Measurements from ENCODE around the gene OR2A14. TPM values are rescaled to one million over a fixed set of nuclear protein-coding genes. Genes with fewer than 3 reads are reported as not detected.
"Not testable (repeated sequence)": the region's sequence is repeated elsewhere in the genome, so short reads cannot be mapped to it uniquely, and the experiment has no call there.

Gene OR2A14
- total and polyA plus RNA-seq, 5 donors = not detected

GRCh38 chr7:144113651-144114050, 9.3 kb upstream of the OR2A14 start:
- H3K27me3 ChIP-seq (ENCODE audit: control insufficient read depth, insufficient read depth) = no peaks in the 10 kb centered on the region
- H3K9me3 ChIP-seq (ENCODE audit: control insufficient read depth, low read length) = no peaks in the 10 kb centered on the region
- no peak overlapping the region for H3K27ac ChIP-seq (ENCODE audit: low read length)
- DNase-seq (no peak), ATAC-seq (no peak)
- 31% methylated on average over 1 of the region's 1 CpG for WGBS
- H3K4me1 ChIP-seq (ENCODE audit: control insufficient read depth, insufficient read depth, low read length) = no peaks in the 10 kb centered on the region
- no peak overlapping the region for H3K4me3 ChIP-seq (ENCODE audit: low read length)
- intact Hi-C loops (cut with DNase I) = no loop called here

GRCh38 chr7:144118341-144118740, 4.6 kb upstream of the OR2A14 start:
- no peak for ATAC-seq
- intact Hi-C loops (cut with DNase I) = no loop called here
- DNase-seq = no peak
- Histone ChIP-seq H3K4me1 (ENCODE audit: control insufficient read depth, insufficient read depth, low read length) (no peaks in the 10 kb centered on the region), H3K9me3 (ENCODE audit: control insufficient read depth, low read length) (no peaks in the 10 kb centered on the region), H3K27ac (ENCODE audit: low read length) (no peak overlapping the region), H3K27me3 (ENCODE audit: control insufficient read depth, insufficient read depth) (no peaks in the 10 kb centered on the region), H3K4me3 (ENCODE audit: low read length) (no peak overlapping the region)
- WGBS = 69% methylated on average over 8 of the region's 8 CpGs

GRCh38 chr7:144127714-144128334, 4.8 kb downstream of the OR2A14 start:
- H3K27me3 ChIP-seq (ENCODE audit: control insufficient read depth, insufficient read depth) = no peaks in the 10 kb centered on the region
- WGBS = 32% methylated on average over 6 of the region's 6 CpGs
- ATAC-seq (peak; percentile 88 to 89), DNase-seq (peak; percentile 85 to 95 (median 91))
- H3K4me3 ChIP-seq (ENCODE audit: low read length) = no peak overlapping the region
- no peaks in the 10 kb centered on the region for H3K9me3 ChIP-seq (ENCODE audit: control insufficient read depth, low read length)
- intact Hi-C loops (cut with DNase I) = no loop called here
- no peak overlapping the region for H3K27ac ChIP-seq (ENCODE audit: low read length)
- H3K4me1 ChIP-seq (ENCODE audit: control insufficient read depth, insufficient read depth, low read length) = no peaks in the 10 kb centered on the region

GRCh38 chr7:144129601-144130000, 6.6 kb downstream of the OR2A14 start:
- H3K27me3 ChIP-seq (ENCODE audit: control insufficient read depth, insufficient read depth); ATAC-seq; H3K9me3 ChIP-seq (ENCODE audit: control insufficient read depth, low read length); DNase-seq; H3K27ac ChIP-seq (ENCODE audit: low read length); intact Hi-C loops (cut with DNase I); H3K4me1 ChIP-seq (ENCODE audit: control insufficient read depth, insufficient read depth, low read length); H3K4me3 ChIP-seq (ENCODE audit: low read length): not testable (repeated sequence)
- WGBS = 91% methylated on average over 9 of the region's 9 CpGs

- DNase-seq (no peak), ATAC-seq (no peak)
- Histone ChIP-seq H3K4me3 (ENCODE audit: low read length) (no peak overlapping the region), H3K4me1 (ENCODE audit: control insufficient read depth, insufficient read depth, low read length) (no peaks in the 10 kb centered on the region), H3K27ac (ENCODE audit: low read length) (no peak overlapping the region), H3K9me3 (ENCODE audit: control insufficient read depth, low read length) (no peaks in the 10 kb centered on the region), H3K27me3 (ENCODE audit: control insufficient read depth, insufficient read depth) (no peaks in the 10 kb centered on the region)
- 85% methylated on average over 2 of the region's 2 CpGs for WGBS
- intact Hi-C loops (cut with DNase I) = no loop called here
These were observed 7.8 kb downstream of the OR2A14 start for GRCh38 chr7:144130730-144131129.

- H3K27ac ChIP-seq (ENCODE audit: low read length) = no peak overlapping the region
- 71% methylated on average over 3 of the region's 3 CpGs for WGBS
- H3K4me1 ChIP-seq (ENCODE audit: control insufficient read depth, insufficient read depth, low read length) = no peaks in the 10 kb centered on the region
- intact Hi-C loops (cut with DNase I) = no loop called here
- no peak for DNase-seq
- H3K9me3 ChIP-seq (ENCODE audit: control insufficient read depth, low read length) = no peaks in the 10 kb centered on the region
- no peaks in the 10 kb centered on the region for H3K27me3 ChIP-seq (ENCODE audit: control insufficient read depth, insufficient read depth)
- no peak for ATAC-seq
- no peak overlapping the region for H3K4me3 ChIP-seq (ENCODE audit: low read length)
These were observed 9.3 kb downstream of the OR2A14 start for GRCh38 chr7:144132262-144132661.

- no peaks in the 10 kb centered on the region for H3K9me3 ChIP-seq (ENCODE audit: control insufficient read depth, low read length)
- DNase-seq (no peak), ATAC-seq (no peak)
- H3K27me3 ChIP-seq (ENCODE audit: control insufficient read depth, insufficient read depth) = no peaks in the 10 kb centered on the region
- no peaks in the 10 kb centered on the region for H3K4me1 ChIP-seq (ENCODE audit: control insufficient read depth, insufficient read depth, low read length)
- H3K4me3 ChIP-seq (ENCODE audit: low read length) = no peak overlapping the region
- no peak overlapping the region for H3K27ac ChIP-seq (ENCODE audit: low read length)
- WGBS = 81% methylated on average over 6 of the region's 6 CpGs
- intact Hi-C loops (cut with DNase I) = no loop called here
These were observed 10.3 kb downstream of the OR2A14 start for GRCh38 chr7:144133307-144133706.

GRCh38 chr7:144134116-144134515, 11.1 kb downstream of the OR2A14 start:
- ATAC-seq (no peak), DNase-seq (no peak)
- H3K27ac ChIP-seq (ENCODE audit: low read length) = no peak overlapping the region
- WGBS = 76% methylated on average over 1 of the region's 1 CpG
- H3K4me3 ChIP-seq (ENCODE audit: low read length) = no peak overlapping the region
- no peaks in the 10 kb centered on the region for H3K9me3 ChIP-seq (ENCODE audit: control insufficient read depth, low read length)
- no peaks in the 10 kb centered on the region for H3K4me1 ChIP-seq (ENCODE audit: control insufficient read depth, insufficient read depth, low read length)
- intact Hi-C loops (cut with DNase I) = no loop called here
- no peaks in the 10 kb centered on the region for H3K27me3 ChIP-seq (ENCODE audit: control insufficient read depth, insufficient read depth)

- ATAC-seq (no peak), DNase-seq (no peak)
- Histone ChIP-seq H3K27ac (ENCODE audit: low read length) (no peak overlapping the region), H3K4me1 (ENCODE audit: control insufficient read depth, insufficient read depth, low read length) (no peaks in the 10 kb centered on the region), H3K27me3 (ENCODE audit: control insufficient read depth, insufficient read depth) (no peaks in the 10 kb centered on the region), H3K9me3 (ENCODE audit: control insufficient read depth, low read length) (no peaks in the 10 kb centered on the region), H3K4me3 (ENCODE audit: low read length) (no peak overlapping the region)
- WGBS = 68% methylated on average over 1 of the region's 1 CpG
- intact Hi-C loops (cut with DNase I) = no loop called here
These were observed 14.5 kb downstream of the OR2A14 start for GRCh38 chr7:144137501-144137900.

GRCh38 chr7:144142187-144142586, 19.2 kb downstream of the OR2A14 start:
- 80% methylated on average over 3 of the region's 3 CpGs for WGBS

GRCh38 chr7:144144426-144144825, 21.4 kb downstream of the OR2A14 start:
- Histone ChIP-seq H3K4me3 (ENCODE audit: low read length) (no peak overlapping the region), H3K9me3 (ENCODE audit: control insufficient read depth, low read length) (peaks cover 2% of the 10 kb centered on the region), H3K27ac (ENCODE audit: low read length) (no peak overlapping the region), H3K27me3 (ENCODE audit: control insufficient read depth, insufficient read depth) (no peaks in the 10 kb centered on the region), H3K4me1 (ENCODE audit: control insufficient read depth, insufficient read depth, low read length) (no peaks in the 10 kb centered on the region)
- DNase-seq = no peak
- ATAC-seq = no peak
- 92% methylated on average over 3 of the region's 3 CpGs for WGBS
- intact Hi-C loops (cut with DNase I) = no loop called here

More at GRCh38 chr7:144142187-144142586, 19.2 kb downstream of the OR2A14 start:
- Histone ChIP-seq H3K27ac (ENCODE audit: low read length) (no peak overlapping the region), H3K4me1 (ENCODE audit: control insufficient read depth, insufficient read depth, low read length) (no peaks in the 10 kb centered on the region), H3K27me3 (ENCODE audit: control insufficient read depth, insufficient read depth) (no peaks in the 10 kb centered on the region), H3K4me3 (ENCODE audit: low read length) (no peak overlapping the region), H3K9me3 (ENCODE audit: control insufficient read depth, low read length) (no peaks in the 10 kb centered on the region)
- intact Hi-C loops (cut with DNase I) = no loop called here
- DNase-seq (no peak), ATAC-seq (no peak)

Data from right cardiac atrium (tissue), 5 donors.